HEK293 (cell line): ENCODE data around the gene CARD11.
"Not testable (repeated sequence)": the region's sequence is repeated elsewhere in the genome, so short reads cannot be mapped to it uniquely, and the experiment has no call there.

Experiments used
- CTCF ChIA-PET: fragments of 350-600 bp; formaldehyde crosslinking; extraction: SDS; loops from one replicate; lab custom pipeline; 2021; ENCODE audit warnings: antibody characterized with exemption; lab: Yijun Ruan, JAX
- POLR2A ChIA-PET: fragments of 300-600 bp; formaldehyde crosslinking; extraction: SDS; loops from one replicate; lab custom pipeline; 2020; ENCODE audit warnings: antibody characterized with exemption, inconsistent platforms; lab: Yijun Ruan, JAX
- H3K27ac ChIP-seq: fragments of 200-500 bp; sonication (Bioruptor generic); 2 replicates; pipeline ENCODE4 v1.5.1; 2014; ENCODE audit warnings: low read depth, low read length, control low read depth, inconsistent platforms; ENCODE audit errors: extremely low read depth
- H3K36me3 ChIP-seq, 2 experiments: fragments of 200-500 bp in 1 of 2; sonication (Bioruptor generic) in 1 of 2; 1 replicate in 1 of 2; 2 replicates in 1 of 2; pipeline ENCODE4 v1.5.1; 2014 to 2017; ENCODE audit warnings: inconsistent platforms in 2 of 2, low read length in 2 of 2; ENCODE audit not compliant: control insufficient read depth in 2 of 2, insufficient read depth in 1 of 2
- H3K4me1 ChIP-seq: fragments of 200-500 bp; sonication (Bioruptor generic); 2 replicates; pipeline ENCODE4 v1.5.1; 2014; ENCODE audit warnings: mild to moderate bottlenecking, low read length, inconsistent platforms; ENCODE audit not compliant: control insufficient read depth, insufficient read depth
- H3K4me3 ChIP-seq: 2 replicates; pipeline ENCODE4 v1.5.1; 2011; ENCODE audit warnings: low read depth, mild to moderate bottlenecking, control low read depth, low read length, moderate library complexity
- H3K9me3 ChIP-seq: fragments of 200-500 bp; sonication (Bioruptor generic); 2 replicates; pipeline ENCODE4 v1.5.1; 2014; ENCODE audit warnings: low read depth, low read length, inconsistent platforms; ENCODE audit not compliant: control insufficient read depth, insufficient read depth
- ELK4 ChIP-seq: IDR thresholded peaks from 2 replicates; pipeline ENCODE4 v1.6.1; 2011; ENCODE audit warnings: mild to moderate bottlenecking, low read depth, low read length, borderline replicate concordance
- HOXA7 ChIP-seq: sonication (generic); formaldehyde crosslinking; IDR thresholded peaks from 2 replicates; pipeline ENCODE4 v1.8.1; 2022; ENCODE audit warnings: missing genetic modification reagents, borderline replicate concordance
- IKZF3 ChIP-seq: fragments of 450-650 bp; IDR thresholded peaks from 2 replicates; pipeline ENCODE4 v1.5.0; 2018; ENCODE audit warnings: missing biosample characterization, mild to moderate bottlenecking, missing genetic modification characterization, moderate library complexity
- MEIS1 ChIP-seq: sonication (generic); formaldehyde crosslinking; IDR thresholded peaks from 2 replicates; pipeline ENCODE4 v1.8.1; 2022; ENCODE audit warnings: missing genetic modification reagents, mild to moderate bottlenecking, borderline replicate concordance
- OSR2 ChIP-seq: fragments of 450-650 bp; formaldehyde crosslinking; IDR thresholded peaks from 2 replicates; pipeline ENCODE4 v1.5.1; 2016; ENCODE audit warnings: missing biosample characterization, missing genetic modification characterization
- REPIN1 ChIP-seq: fragments of 450-650 bp; formaldehyde crosslinking; IDR thresholded peaks from 2 replicates; pipeline ENCODE4 v1.5.1; 2017; ENCODE audit warnings: missing biosample characterization, missing genetic modification characterization, low read depth
- SCRT2 ChIP-seq: fragments of 450-650 bp; formaldehyde crosslinking; IDR thresholded peaks from 2 replicates; pipeline ENCODE4 v1.5.1; 2016; ENCODE audit warnings: missing biosample characterization, missing genetic modification characterization
- SETDB1 ChIP-seq: IDR thresholded peaks from one replicate; pipeline ENCODE4 v1.6.1; 2017; ENCODE audit warnings: mild to moderate bottlenecking, low read length, moderate library complexity, mixed read lengths; ENCODE audit not compliant: insufficient read length
- ZFP69B ChIP-seq: fragments of 450-650 bp; formaldehyde crosslinking; IDR thresholded peaks from 2 replicates; pipeline ENCODE4 v1.5.1; 2016; ENCODE audit warnings: missing biosample characterization, missing genetic modification characterization
- ZNF10 ChIP-seq: fragments of 450-650 bp; formaldehyde crosslinking; IDR thresholded peaks from 2 replicates; pipeline ENCODE4 v1.5.1; 2017; ENCODE audit warnings: missing biosample characterization, missing genetic modification characterization
- ZNF146 ChIP-seq: fragments of 450-650 bp; formaldehyde crosslinking; IDR thresholded peaks from 2 replicates; pipeline ENCODE4 v1.5.1; 2016; ENCODE audit warnings: missing biosample characterization, missing genetic modification characterization
- ZNF148 ChIP-seq: fragments of 450-650 bp; formaldehyde crosslinking; IDR thresholded peaks from 2 replicates; pipeline ENCODE4 v1.5.0; 2017; ENCODE audit warnings: missing biosample characterization, missing genetic modification characterization, borderline replicate concordance
- ZNF24 ChIP-seq: fragments of 450-650 bp; formaldehyde crosslinking; IDR thresholded peaks from 2 replicates; pipeline ENCODE4 v1.5.1; 2016; ENCODE audit warnings: missing biosample characterization, missing genetic modification characterization
- ZNF302 ChIP-seq: fragments of 450-650 bp; formaldehyde crosslinking; IDR thresholded peaks from 2 replicates; pipeline ENCODE4 v1.5.1; 2016; ENCODE audit warnings: missing biosample characterization, missing genetic modification characterization, low read depth
- ZNF394 ChIP-seq: fragments of 450-650 bp; formaldehyde crosslinking; IDR thresholded peaks from 2 replicates; pipeline ENCODE4 v1.5.1; 2016; ENCODE audit warnings: missing biosample characterization, missing genetic modification characterization, mild to moderate bottlenecking, moderate library complexity, borderline replicate concordance
- TF ChIP-seq, protein P1 (sequence below): fragments of 450-650 bp; formaldehyde crosslinking; IDR thresholded peaks from 2 replicates; pipeline ENCODE4 v1.5.1; 2016; ENCODE audit warnings: missing biosample characterization, missing genetic modification characterization

The CARD11 gene

GRCh38 chr7:2959103-2959680, 84.5 kb downstream of the CARD11 start:
- H3K27ac ChIP-seq: no peak overlapping the region
- H3K4me3 ChIP-seq: no peak overlapping the region
- ChIA-PET CTCF (no interaction called here), POLR2A (no interaction called here)
- no peaks in the 10 kb centered on the region for H3K4me1 ChIP-seq
- no peaks in the 10 kb centered on the region for H3K9me3 ChIP-seq
- TF ChIP-seq ZFP69B: no peak
- TF ChIP-seq IKZF3 (tag by site-specific recombination): no peak
- no peak for TF ChIP-seq ZNF302 (tag by site-specific recombination)
- TF ChIP-seq ZNF24 (tag by site-specific recombination): no peak
- TF ChIP-seq SCRT2 (tag by site-specific recombination): no peak
- no peak for TF ChIP-seq MEIS1 (CRISPR knock-in tag)
- TF ChIP-seq ZNF10 (tag by site-specific recombination): no peak
- TF ChIP-seq HOXA7 (CRISPR knock-in tag): no peak
- TF ChIP-seq, protein P1, sequence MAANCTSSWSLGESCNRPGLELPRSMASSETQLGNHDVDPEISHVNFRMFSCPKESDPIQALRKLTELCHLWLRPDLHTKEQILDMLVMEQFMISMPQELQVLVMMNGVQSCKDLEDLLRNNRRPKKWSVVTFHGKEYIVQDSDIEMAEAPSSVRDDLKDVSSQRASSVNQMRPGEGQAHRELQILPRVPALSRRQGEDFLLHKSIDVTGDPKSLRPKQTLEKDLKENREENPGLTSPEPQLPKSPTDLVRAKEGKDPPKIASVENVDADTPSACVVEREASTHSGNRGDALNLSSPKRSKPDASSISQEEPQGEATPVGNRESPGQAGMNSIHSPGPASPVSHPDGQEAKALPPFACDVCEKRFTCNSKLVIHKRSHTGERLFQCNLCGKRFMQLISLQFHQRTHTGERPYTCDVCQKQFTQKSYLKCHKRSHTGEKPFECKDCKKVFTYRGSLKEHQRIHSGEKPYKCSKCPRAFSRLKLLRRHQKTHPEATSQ: no peak
- TF ChIP-seq ZNF394: no peak
- TF ChIP-seq REPIN1 (tag by site-specific recombination): no peak
- no peak for TF ChIP-seq ELK4
- no peak for TF ChIP-seq OSR2 (tag by site-specific recombination)
- TF ChIP-seq SETDB1: no peak
- TF ChIP-seq ZNF146 (tag by site-specific recombination): no peak
- H3K36me3 ChIP-seq: no peaks in the 10 kb centered on the region

- CTCF ChIA-PET: no interaction called here
- H3K4me1 ChIP-seq: no peaks in the 10 kb centered on the region
- POLR2A ChIA-PET: no interaction called here
- H3K27ac ChIP-seq: no peak overlapping the region
- no peak overlapping the region for H3K4me3 ChIP-seq
- no peaks in the 10 kb centered on the region for H3K36me3 ChIP-seq
- TF ChIP-seq MEIS1 (CRISPR knock-in tag): no peak
- no peak for TF ChIP-seq ZNF148 (tag by site-specific recombination)
- no peaks in the 10 kb centered on the region for H3K9me3 ChIP-seq
Observed at GRCh38 chr7:2958416-2959102, 85.1 kb downstream of the CARD11 start.

GRCh38 chr7:2957369-2957727, 86.3 kb downstream of the CARD11 start:
- H3K36me3 ChIP-seq, H3K4me3 ChIP-seq, POLR2A ChIA-PET, H3K9me3 ChIP-seq, H3K27ac ChIP-seq, H3K4me1 ChIP-seq: not testable (repeated sequence)
- CTCF ChIA-PET: interaction anchor here (0.6 kb wide), 1 partner anchor 35 kb away, joined by 3 read pairs; no protein-coding TSS in a partner anchor
